ENCODE measurements around the gene MYLK2.
"Not testable (repeated sequence)": the region's sequence is repeated elsewhere in the genome, so short reads cannot be mapped to it uniquely, and the experiment has no call there.

Gene MYLK2

GRCh38 chr20:31819083-31819784 is at the start of gene MYLK2:
TSS of gene MYLK2 (plus strand) at chr20:31819356. CDS start at chr20:31819581, 225 bp downstream.
- no peak for DNase-seq (ENCODE audit: low read depth)

- DNase-seq (ENCODE audit: low read depth): no peak
These were observed 49.5 kb upstream of the MYLK2 start for GRCh38 chr20:31769681-31770080.

GRCh38 chr20:31770243-31770642 is 48.9 kb upstream of the MYLK2 start:
- no peak for DNase-seq (ENCODE audit: low read depth)

GRCh38 chr20:31774408-31774807 is 44.7 kb upstream of the MYLK2 start:
- no peak for DNase-seq (ENCODE audit: low read depth)

- no peak for DNase-seq (ENCODE audit: low read depth)
These were observed 38.3 kb upstream of the MYLK2 start for GRCh38 chr20:31780839-31781238.

- no peak for DNase-seq (ENCODE audit: low read depth)
These were observed 37.2 kb upstream of the MYLK2 start for GRCh38 chr20:31781945-31782344.

GRCh38 chr20:31784354-31785044 is 34.7 kb upstream of the MYLK2 start:
- no peak for DNase-seq (ENCODE audit: low read depth)

- DNase-seq (ENCODE audit: low read depth): no peak
These were observed 34.1 kb upstream of the MYLK2 start for GRCh38 chr20:31785089-31785488.

GRCh38 chr20:31788578-31788977 is 30.6 kb upstream of the MYLK2 start:
- DNase-seq (ENCODE audit: low read depth): no peak

- no peak for DNase-seq (ENCODE audit: low read depth)
These were observed 28.8 kb upstream of the MYLK2 start for GRCh38 chr20:31790401-31790800.

GRCh38 chr20:31797364-31797763 is 21.8 kb upstream of the MYLK2 start:
- no peak for DNase-seq (ENCODE audit: low read depth)

- DNase-seq (ENCODE audit: low read depth): no peak
These were observed 17.6 kb upstream of the MYLK2 start for GRCh38 chr20:31801508-31801907.

GRCh38 chr20:31803552-31804291 is 15.4 kb upstream of the MYLK2 start:
- DNase-seq (ENCODE audit: low read depth): no peak

GRCh38 chr20:31806564-31807355 is 12.4 kb upstream of the MYLK2 start:
- no peak for DNase-seq (ENCODE audit: low read depth)

GRCh38 chr20:31808481-31808880 is 10.7 kb upstream of the MYLK2 start:
- DNase-seq (ENCODE audit: low read depth): no peak

GRCh38 chr20:31809661-31810060 is 9.5 kb upstream of the MYLK2 start:
- DNase-seq (ENCODE audit: low read depth): no peak

- DNase-seq (ENCODE audit: low read depth): no peak
These were observed 8.0 kb upstream of the MYLK2 start for GRCh38 chr20:31811198-31811597.

GRCh38 chr20:31811796-31812728 is 7.1 kb upstream of the MYLK2 start:
- no peak for DNase-seq (ENCODE audit: low read depth)

- no peak for DNase-seq (ENCODE audit: low read depth)
These were observed 5.5 kb upstream of the MYLK2 start for GRCh38 chr20:31813611-31814010.

GRCh38 chr20:31814142-31814541 is 5.0 kb upstream of the MYLK2 start:
- DNase-seq (ENCODE audit: low read depth): not testable (repeated sequence)
